ENCODE measurements around the gene SEL1L3.

The SEL1L3 gene

DNA sequence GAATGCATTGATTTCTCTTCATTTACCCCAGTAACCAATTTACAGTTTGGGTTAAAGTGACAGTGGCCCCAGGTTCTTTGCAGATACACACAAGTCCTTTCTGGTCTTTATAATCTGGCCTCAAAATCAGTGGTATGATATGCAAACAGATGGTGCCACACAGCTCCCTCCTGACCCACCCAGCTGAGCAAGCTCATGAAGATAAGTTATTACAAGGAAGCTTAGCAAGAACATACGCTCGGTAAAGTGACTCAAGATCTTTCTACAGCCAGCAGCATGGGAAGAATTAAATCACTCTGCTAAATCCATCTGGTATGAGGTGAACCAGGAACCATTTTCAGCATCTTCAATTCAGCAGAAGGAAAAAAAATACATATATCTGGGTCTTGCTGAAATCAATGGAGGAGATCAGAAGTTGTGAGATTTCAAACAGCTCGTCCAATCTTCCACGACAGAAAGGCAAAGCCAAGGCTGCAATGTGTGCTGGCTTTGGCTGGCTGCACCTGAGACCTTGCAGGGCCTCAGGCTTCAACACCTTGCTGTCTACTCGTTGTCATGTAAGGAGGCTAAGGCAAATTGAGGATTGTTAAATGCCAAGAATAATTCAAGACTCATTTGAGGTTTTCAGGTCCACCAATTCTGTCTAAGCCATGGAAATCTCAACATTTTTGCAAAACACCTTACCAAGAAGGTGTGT is 28.2 kb downstream of the SEL1L3 start:
- Histone ChIP-seq H4K20me1 (ENCODE audit: low read depth, low read length) (peaks cover 88% of the 10 kb centered on the region), H3K36me3 (ENCODE audit: low read length) (peaks cover 94% of the 10 kb centered on the region), H3K27ac (ENCODE audit: low read depth, low read length) (no peak overlapping the region), H3K9me2 (replicated peaks; ENCODE audit: insufficient read depth, low read length) (no peaks in the 10 kb centered on the region), H3K4me2 (ENCODE audit: low read depth, low read length, poor library complexity, severe bottlenecking) (no peak overlapping the region), H3K9ac (ENCODE audit: low read length) (no peak overlapping the region), H3K79me2 (ENCODE audit: insufficient read depth, low read length) (peaks cover 96% of the 10 kb centered on the region), H3K4me3 (ENCODE audit: insufficient read depth, low read length, poor library complexity, severe bottlenecking) (no peak overlapping the region), H2AFZ (ENCODE audit: low read depth, low read length, severe bottlenecking) (no peak overlapping the region), H3F3A (ENCODE audit: insufficient read depth) (peaks cover 74% of the 10 kb centered on the region), H3K27me3 (ENCODE audit: low read length) (no peaks in the 10 kb centered on the region), H3K9me3 (ENCODE audit: insufficient read depth, low read length) (no peaks in the 10 kb centered on the region)
- TF ChIP-seq, protein P1, sequence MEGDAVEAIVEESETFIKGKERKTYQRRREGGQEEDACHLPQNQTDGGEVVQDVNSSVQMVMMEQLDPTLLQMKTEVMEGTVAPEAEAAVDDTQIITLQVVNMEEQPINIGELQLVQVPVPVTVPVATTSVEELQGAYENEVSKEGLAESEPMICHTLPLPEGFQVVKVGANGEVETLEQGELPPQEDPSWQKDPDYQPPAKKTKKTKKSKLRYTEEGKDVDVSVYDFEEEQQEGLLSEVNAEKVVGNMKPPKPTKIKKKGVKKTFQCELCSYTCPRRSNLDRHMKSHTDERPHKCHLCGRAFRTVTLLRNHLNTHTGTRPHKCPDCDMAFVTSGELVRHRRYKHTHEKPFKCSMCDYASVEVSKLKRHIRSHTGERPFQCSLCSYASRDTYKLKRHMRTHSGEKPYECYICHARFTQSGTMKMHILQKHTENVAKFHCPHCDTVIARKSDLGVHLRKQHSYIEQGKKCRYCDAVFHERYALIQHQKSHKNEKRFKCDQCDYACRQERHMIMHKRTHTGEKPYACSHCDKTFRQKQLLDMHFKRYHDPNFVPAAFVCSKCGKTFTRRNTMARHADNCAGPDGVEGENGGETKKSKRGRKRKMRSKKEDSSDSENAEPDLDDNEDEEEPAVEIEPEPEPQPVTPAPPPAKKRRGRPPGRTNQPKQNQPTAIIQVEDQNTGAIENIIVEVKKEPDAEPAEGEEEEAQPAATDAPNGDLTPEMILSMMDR (IDR thresholded peaks at IDR 0.05; ENCODE audit: insufficient read depth, low read length, poor library complexity, severe bottlenecking): no peak
- no peak for TF ChIP-seq EZH2phosphoT487 (conservative IDR thresholded peaks at IDR 0.05; ENCODE audit: low read length)

DNA sequence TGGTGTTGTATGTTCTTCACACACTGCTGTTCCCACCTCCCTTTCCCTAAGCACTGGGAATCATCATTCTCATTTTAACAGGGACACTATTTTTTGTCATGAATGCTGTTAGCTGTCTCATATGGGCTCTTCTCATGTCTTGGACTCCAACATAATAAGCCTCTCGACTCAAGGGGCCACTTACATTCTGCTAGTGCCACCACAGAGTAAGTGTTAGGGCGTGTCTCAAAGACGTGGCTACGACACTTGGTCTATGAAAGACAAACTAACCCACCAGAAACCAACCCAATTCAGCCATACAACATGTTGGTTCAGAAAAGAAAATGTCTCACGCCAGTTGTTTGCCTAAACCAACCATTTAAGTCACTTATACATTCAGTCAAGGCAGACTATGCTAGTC is 32.2 kb downstream of the SEL1L3 start:
- Histone ChIP-seq H3K27ac (ENCODE audit: low read depth, low read length) (no peak overlapping the region), H3F3A (ENCODE audit: insufficient read depth) (peaks cover 43% of the 10 kb centered on the region), H3K4me2 (ENCODE audit: low read depth, low read length, poor library complexity, severe bottlenecking) (no peak overlapping the region), H4K20me1 (ENCODE audit: low read depth, low read length) (peaks cover 68% of the 10 kb centered on the region), H3K9me2 (replicated peaks; ENCODE audit: insufficient read depth, low read length) (no peaks in the 10 kb centered on the region), H3K4me3 (ENCODE audit: insufficient read depth, low read length, poor library complexity, severe bottlenecking) (no peak overlapping the region), H3K36me3 (ENCODE audit: low read length) (peaks cover 80% of the 10 kb centered on the region), H2AFZ (ENCODE audit: low read depth, low read length, severe bottlenecking) (no peak overlapping the region), H3K9me3 (ENCODE audit: insufficient read depth, low read length) (no peaks in the 10 kb centered on the region), H3K9ac (ENCODE audit: low read length) (no peak overlapping the region), H3K27me3 (ENCODE audit: low read length) (no peaks in the 10 kb centered on the region), H3K79me2 (ENCODE audit: insufficient read depth, low read length) (peaks cover 84% of the 10 kb centered on the region)
- no peak for TF ChIP-seq EZH2phosphoT487 (conservative IDR thresholded peaks at IDR 0.05; ENCODE audit: low read length)
- TF ChIP-seq, protein P1 (IDR thresholded peaks at IDR 0.05; ENCODE audit: insufficient read depth, low read length, poor library complexity, severe bottlenecking): no peak

DNA sequence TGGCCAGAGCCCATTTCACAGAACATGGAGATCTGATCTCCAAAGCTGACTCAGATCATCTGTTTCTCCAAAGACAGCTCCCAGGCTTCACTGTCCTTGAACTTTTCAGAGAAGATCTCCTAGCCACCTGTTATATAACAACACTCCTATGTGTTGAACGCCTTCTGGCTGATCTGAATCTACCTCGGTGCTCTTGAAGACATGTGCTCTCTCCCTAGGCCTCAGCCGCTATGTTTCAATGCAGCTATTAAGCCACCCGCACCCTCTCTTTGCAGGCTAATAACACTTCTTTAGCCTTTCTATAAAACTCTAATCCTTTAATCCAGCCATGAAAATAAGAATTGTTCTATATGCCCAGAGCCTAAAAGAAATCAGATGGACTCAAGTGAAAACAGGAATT is 34.9 kb downstream of the SEL1L3 start:
- H3K36me3 ChIP-seq (ENCODE audit: low read length): peaks cover 73% of the 10 kb centered on the region
- peaks cover 30% of the 10 kb centered on the region for H3F3A ChIP-seq (ENCODE audit: insufficient read depth)
- no peaks in the 10 kb centered on the region for H3K27me3 ChIP-seq (ENCODE audit: low read length)
- H3K79me2 ChIP-seq (ENCODE audit: insufficient read depth, low read length): peaks cover 74% of the 10 kb centered on the region
- no peak overlapping the region for H3K27ac ChIP-seq (ENCODE audit: low read depth, low read length)
- peaks cover 43% of the 10 kb centered on the region for H4K20me1 ChIP-seq (ENCODE audit: low read depth, low read length)
- no peaks in the 10 kb centered on the region for H3K9me2 ChIP-seq (replicated peaks; ENCODE audit: insufficient read depth, low read length)
- H2AFZ ChIP-seq (ENCODE audit: low read depth, low read length, severe bottlenecking): no peak overlapping the region
- no peak overlapping the region for H3K9ac ChIP-seq (ENCODE audit: low read length)
- no peak for TF ChIP-seq EZH2phosphoT487 (conservative IDR thresholded peaks at IDR 0.05; ENCODE audit: low read length)
- TF ChIP-seq, protein P1 (IDR thresholded peaks at IDR 0.05; ENCODE audit: insufficient read depth, low read length, poor library complexity, severe bottlenecking): no peak
- no peak overlapping the region for H3K4me2 ChIP-seq (ENCODE audit: low read depth, low read length, poor library complexity, severe bottlenecking)
- no peaks in the 10 kb centered on the region for H3K9me3 ChIP-seq (ENCODE audit: insufficient read depth, low read length)
- H3K4me3 ChIP-seq (ENCODE audit: insufficient read depth, low read length, poor library complexity, severe bottlenecking): no peak overlapping the region

Data from SU-DHL-6 (cell line).